DMS 273 treated with DMSO at 0.1 percent for 48 hours (cell line): Measurements from ENCODE around the gene ADGRG6.
"Not testable (repeated sequence)": the region's sequence is repeated elsewhere in the genome, so short reads cannot be mapped to it uniquely, and the experiment has no call there.

ENCODE experiments used
- DNase-seq: peaks from one replicate; lab custom pipeline; 2025; lab: John Stamatoyannopoulos, UW

The ADGRG6 gene

GRCh38 chr6:142301651-142302391 is at the start of gene ADGRG6:
ADGRG6 (plus strand) TSS chr6:142302007; CDS start chr6:142302330, 323 bp downstream.
- DNase-seq = no peak

GRCh38 chr6:142254513-142254912 is 47.3 kb upstream of the ADGRG6 start:
- DNase-seq = no peak

- no peak for DNase-seq
Measured at GRCh38 chr6:142255785-142256184, 46.0 kb upstream of the ADGRG6 start.

GRCh38 chr6:142258305-142258704 is 43.5 kb upstream of the ADGRG6 start:
- DNase-seq = no peak

GRCh38 chr6:142258757-142259156 is 43.0 kb upstream of the ADGRG6 start:
- DNase-seq = no peak

- DNase-seq = no peak
Measured at GRCh38 chr6:142260748-142261147, 41.1 kb upstream of the ADGRG6 start.

GRCh38 chr6:142262231-142262630 is 39.6 kb upstream of the ADGRG6 start:
- no peak for DNase-seq

- no peak for DNase-seq
Measured at GRCh38 chr6:142265476-142265875, 36.3 kb upstream of the ADGRG6 start.

- no peak for DNase-seq
Measured at GRCh38 chr6:142266060-142266459, 35.7 kb upstream of the ADGRG6 start.

GRCh38 chr6:142271476-142271875 is 30.3 kb upstream of the ADGRG6 start:
- DNase-seq = no peak

- no peak for DNase-seq
Measured at GRCh38 chr6:142274656-142275055, 27.2 kb upstream of the ADGRG6 start.

GRCh38 chr6:142275236-142276006 is 26.4 kb upstream of the ADGRG6 start:
- DNase-seq = no peak

GRCh38 chr6:142276256-142276655 is 25.6 kb upstream of the ADGRG6 start:
- DNase-seq = no peak

GRCh38 chr6:142279350-142280180 is 22.2 kb upstream of the ADGRG6 start:
- no peak for DNase-seq

GRCh38 chr6:142280265-142280664 is 21.5 kb upstream of the ADGRG6 start:
- no peak for DNase-seq

GRCh38 chr6:142280927-142281326 is 20.9 kb upstream of the ADGRG6 start:
- DNase-seq = no peak

GRCh38 chr6:142283138-142283537 is 18.7 kb upstream of the ADGRG6 start:
- DNase-seq = not testable (repeated sequence)

GRCh38 chr6:142284419-142284818 is 17.4 kb upstream of the ADGRG6 start:
- DNase-seq = no peak

GRCh38 chr6:142285235-142286087 is 16.3 kb upstream of the ADGRG6 start:
- no peak for DNase-seq

- DNase-seq = no peak
Measured at GRCh38 chr6:142286088-142286409, 15.8 kb upstream of the ADGRG6 start.

- DNase-seq = no peak
Measured at GRCh38 chr6:142289687-142290086, 12.1 kb upstream of the ADGRG6 start.

- DNase-seq = no peak
Measured at GRCh38 chr6:142290851-142291250, 11.0 kb upstream of the ADGRG6 start.
